IMR-90 (cell line): ENCODE results near the gene SEMA6D.

Experiments used
- BHLHE40 ChIP-seq: fragments of 150-350 bp; IDR thresholded peaks from 2 replicates; pipeline ENCODE4 v1.6.1; 2016; ENCODE audit warnings: mild to moderate bottlenecking, low read depth, low read length
- CHD1 ChIP-seq: IDR thresholded peaks from 2 replicates; pipeline ENCODE4 v1.6.1; 2012; ENCODE audit warnings: low read depth, low read length, improper control_type of control experiment
- TF ChIP-seq, protein P1 (sequence below): conservative IDR thresholded peaks from 2 replicates; pipeline ENCODE4 v1.5.1; 2012; ENCODE audit warnings: mild to moderate bottlenecking, low read depth, low read length, improper control_type of control experiment

DNA sequence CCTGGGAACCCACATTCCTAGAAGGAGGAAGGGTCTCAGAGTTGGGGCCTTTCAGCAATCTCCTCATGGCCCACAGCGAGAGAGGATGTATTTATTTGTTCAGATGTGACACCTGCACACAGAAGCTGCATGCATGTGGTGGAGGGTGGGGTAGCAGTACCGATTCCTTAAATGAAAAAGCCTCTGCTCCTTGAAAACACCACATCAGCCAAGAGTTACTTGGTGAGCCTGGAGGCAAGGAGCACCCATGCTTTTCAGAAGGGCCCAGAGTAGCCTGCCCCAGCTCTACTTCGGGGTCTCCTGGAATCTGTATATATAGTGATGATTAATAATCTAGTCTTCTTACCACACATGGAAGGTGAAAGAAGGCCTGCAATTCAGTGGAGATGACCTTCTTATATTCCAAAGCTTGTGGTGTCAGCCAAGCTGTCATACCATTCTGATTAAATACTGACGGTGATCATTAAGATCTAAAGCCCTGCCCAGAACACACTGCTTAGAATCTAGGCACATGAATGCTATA lies 33.5 kb downstream of the SEMA6D start:
- no peak for TF ChIP-seq CHD1
- no peak for TF ChIP-seq BHLHE40
- TF ChIP-seq, protein P1, sequence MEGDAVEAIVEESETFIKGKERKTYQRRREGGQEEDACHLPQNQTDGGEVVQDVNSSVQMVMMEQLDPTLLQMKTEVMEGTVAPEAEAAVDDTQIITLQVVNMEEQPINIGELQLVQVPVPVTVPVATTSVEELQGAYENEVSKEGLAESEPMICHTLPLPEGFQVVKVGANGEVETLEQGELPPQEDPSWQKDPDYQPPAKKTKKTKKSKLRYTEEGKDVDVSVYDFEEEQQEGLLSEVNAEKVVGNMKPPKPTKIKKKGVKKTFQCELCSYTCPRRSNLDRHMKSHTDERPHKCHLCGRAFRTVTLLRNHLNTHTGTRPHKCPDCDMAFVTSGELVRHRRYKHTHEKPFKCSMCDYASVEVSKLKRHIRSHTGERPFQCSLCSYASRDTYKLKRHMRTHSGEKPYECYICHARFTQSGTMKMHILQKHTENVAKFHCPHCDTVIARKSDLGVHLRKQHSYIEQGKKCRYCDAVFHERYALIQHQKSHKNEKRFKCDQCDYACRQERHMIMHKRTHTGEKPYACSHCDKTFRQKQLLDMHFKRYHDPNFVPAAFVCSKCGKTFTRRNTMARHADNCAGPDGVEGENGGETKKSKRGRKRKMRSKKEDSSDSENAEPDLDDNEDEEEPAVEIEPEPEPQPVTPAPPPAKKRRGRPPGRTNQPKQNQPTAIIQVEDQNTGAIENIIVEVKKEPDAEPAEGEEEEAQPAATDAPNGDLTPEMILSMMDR: no peak
